Measurements from ENCODE around the gene LSM7. TPM values are rescaled to one million over a fixed set of nuclear protein-coding genes. Genes with fewer than 3 reads are reported as not detected.

LSM7 gene
- total and polyA plus RNA-seq, 2 of the 13 experiments (the other 11 are each of a cell fraction or from before 2014, with no cell fraction given): 140 to 205 TPM

- TF ChIP-seq AGO2 (optimal IDR thresholded peaks at IDR 0.05; ENCODE audit: low read depth, low read length): peak; percentile 90
- no peak for TF ChIP-seq EHMT2 (IDR thresholded peaks at IDR 0.05; ENCODE audit: borderline replicate concordance, low read depth, low read length)
- TF ChIP-seq SP4 (CRISPR knock-in tag; IDR thresholded peaks at IDR 0.05): no peak
These were observed 7.4 kb downstream of the LSM7 start (continued) for GRCh38 chr19:2320939-2321338.

- Histone ChIP-seq H3K4me2 (ENCODE audit: low read depth, low read length) (no peak overlapping the region), H3K79me2 (ENCODE audit: insufficient read depth, low read length) (no peaks in the 10 kb centered on the region), H4K20me1 (ENCODE audit: insufficient read depth, low read length) (no peaks in the 10 kb centered on the region), H2AFZ (ENCODE audit: low read length) (no peak overlapping the region), H3K4me3 (replicated peaks in 1 of 3; ENCODE audit: insufficient read depth in 1 of 3, low read depth in 2 of 3, low read length in 3 of 3) (no peak overlapping the region), H3K36me3 (replicated peaks in 1 of 2; ENCODE audit: control insufficient read depth in 1 of 2, insufficient read depth in 2 of 2, low read length in 2 of 2) (peaks cover 2 to 24% of the 10 kb centered on the region in 2 experiments; a peak in 4 of 5 replicates), H3K9me3 (ENCODE audit: low read length) (peaks cover 4% of the 10 kb centered on the region), H3K9ac (ENCODE audit: insufficient read depth, low read depth, low read length) (no peak overlapping the region), H3K27ac (ENCODE audit: extremely low read length, insufficient read depth, low read length) (no peak overlapping the region), H3K4me1 (ENCODE audit: insufficient read depth, low read length) (peaks cover 30% of the 10 kb centered on the region), H3K27me3 (ENCODE audit: control insufficient read depth in 1 of 2, insufficient read depth in 2 of 2, low read length in 2 of 2) (0 out of 5 replicates have a peak, but pooled peaks cover 0 to 3% of the 10 kb centered on the region in 2 experiments)
- intact Hi-C loops (cut with micrococcal nuclease; ENCODE audit: unreplicated experiment) (no loop called here), in situ Hi-C loops (cut with HindIII; ENCODE audit: extremely low pct_ligation_motif_present, low pct_unique_long_range_greater_than_20kb) (no loop called here)
- 66% methylated on average over 12 of the region's 12 CpGs for WGBS (ENCODE audit: low lambda C conversion rate)
- POLR2A ChIA-PET: interaction anchor here (0.6 kb wide), 1 partner anchor 65 kb away, joined by 3 read pairs; no protein-coding TSS in a partner anchor
- no TSS peak for BruUV-seq (replicated peaks)
- CTCF ChIA-PET (ENCODE audit: low intra/inter-chr PET ratio, low total read pairs): no interaction called here
- no peak for ATAC-seq
- FAIRE-seq: no peak
- DNase-seq (ENCODE audit: low spot score): no peak
- TF ChIP-seq EP300 (IDR thresholded peaks at IDR 0.05; ENCODE audit: low read depth in 2 of 2, low read length in 2 of 2) (no peak), EP300 (CRISPR knock-in tag; IDR thresholded peaks at IDR 0.05; ENCODE audit: borderline replicate concordance) (no peak), ZNF543 (CRISPR knock-in tag; IDR thresholded peaks at IDR 0.05) (no peak), USF2 (IDR thresholded peaks at IDR 0.05; ENCODE audit: low read depth, low read length) (no peak), USF2 (CRISPR knock-in tag; IDR thresholded peaks at IDR 0.05; ENCODE audit: borderline replicate concordance) (no peak), CTCF (CRISPR knock-in tag; IDR thresholded peaks at IDR 0.05) (no peak), ZNF280B (CRISPR knock-in tag; IDR thresholded peaks at IDR 0.05; ENCODE audit: borderline replicate concordance) (no peak), ZNF335 (CRISPR knock-in tag; IDR thresholded peaks at IDR 0.05) (no peak), ZFP82 (CRISPR knock-in tag; IDR thresholded peaks at IDR 0.05; ENCODE audit: borderline replicate concordance) (no peak), ARID5B (CRISPR knock-in tag; IDR thresholded peaks at IDR 0.05) (no peak), RAD51 (IDR thresholded peaks at IDR 0.05; ENCODE audit: borderline replicate concordance) (no peak)
These were observed 8.3 kb downstream of the LSM7 start for GRCh38 chr19:2320049-2320448.

Data from HepG2 (cell line).